Measurements from ENCODE around the gene ADGRD1.

ADGRD1 gene

GRCh38 chr12:131135786-131136538 lies 182.3 kb downstream of the ADGRD1 start:
- DNase-seq (ENCODE audit: low read depth in 2 of 2): no peak

- DNase-seq (ENCODE audit: low read depth in 2 of 2): no peak
Observed at GRCh38 chr12:131136539-131136872, 182.8 kb downstream of the ADGRD1 start.

DNA sequence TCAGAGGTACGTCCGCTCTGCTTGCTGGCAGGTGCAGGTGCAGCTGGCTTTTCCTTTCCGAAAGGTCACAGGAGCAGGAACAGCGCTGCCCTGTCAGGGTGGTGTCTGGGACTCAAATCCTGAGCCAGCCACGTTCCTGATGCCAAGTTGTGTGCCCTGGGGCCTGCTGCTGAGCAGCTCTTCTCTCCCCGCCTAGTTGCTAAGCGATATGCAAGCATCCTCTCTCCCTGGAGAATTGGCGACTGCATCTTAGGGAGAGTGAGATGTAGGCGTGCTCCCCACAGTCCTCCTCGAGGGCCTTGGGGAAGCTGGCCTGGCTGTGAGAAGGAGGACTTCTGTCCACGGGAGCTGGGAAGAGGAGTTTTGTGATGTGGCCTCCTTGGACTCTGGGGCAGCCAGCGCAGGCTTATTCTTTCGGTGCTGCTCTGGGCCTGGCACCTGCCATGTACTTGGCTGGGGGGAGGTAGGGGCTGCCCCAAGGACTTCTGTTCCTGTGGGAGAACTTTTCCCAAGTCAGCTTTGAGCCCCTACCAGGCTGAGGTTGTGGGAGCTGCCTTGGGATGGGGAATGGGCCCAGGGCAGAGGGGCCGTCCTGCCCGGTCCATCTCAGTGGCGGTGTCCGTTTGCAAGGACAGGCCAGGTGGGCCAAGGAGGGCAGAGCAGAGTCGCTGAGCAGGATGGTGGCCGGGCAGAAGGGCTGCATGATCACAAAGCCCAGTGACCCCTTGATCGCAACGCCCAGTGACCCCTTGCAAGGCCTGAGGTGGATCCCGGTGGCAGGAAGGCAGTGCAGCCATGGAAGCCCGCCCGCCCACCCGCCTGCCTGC lies 183.5 kb downstream of the ADGRD1 start:
- DNase-seq (ENCODE audit: low read depth in 2 of 2): no peak

- DNase-seq (ENCODE audit: low read depth in 2 of 2): no peak
Observed at GRCh38 chr12:131137836-131138637, 184.3 kb downstream of the ADGRD1 start.

DNA sequence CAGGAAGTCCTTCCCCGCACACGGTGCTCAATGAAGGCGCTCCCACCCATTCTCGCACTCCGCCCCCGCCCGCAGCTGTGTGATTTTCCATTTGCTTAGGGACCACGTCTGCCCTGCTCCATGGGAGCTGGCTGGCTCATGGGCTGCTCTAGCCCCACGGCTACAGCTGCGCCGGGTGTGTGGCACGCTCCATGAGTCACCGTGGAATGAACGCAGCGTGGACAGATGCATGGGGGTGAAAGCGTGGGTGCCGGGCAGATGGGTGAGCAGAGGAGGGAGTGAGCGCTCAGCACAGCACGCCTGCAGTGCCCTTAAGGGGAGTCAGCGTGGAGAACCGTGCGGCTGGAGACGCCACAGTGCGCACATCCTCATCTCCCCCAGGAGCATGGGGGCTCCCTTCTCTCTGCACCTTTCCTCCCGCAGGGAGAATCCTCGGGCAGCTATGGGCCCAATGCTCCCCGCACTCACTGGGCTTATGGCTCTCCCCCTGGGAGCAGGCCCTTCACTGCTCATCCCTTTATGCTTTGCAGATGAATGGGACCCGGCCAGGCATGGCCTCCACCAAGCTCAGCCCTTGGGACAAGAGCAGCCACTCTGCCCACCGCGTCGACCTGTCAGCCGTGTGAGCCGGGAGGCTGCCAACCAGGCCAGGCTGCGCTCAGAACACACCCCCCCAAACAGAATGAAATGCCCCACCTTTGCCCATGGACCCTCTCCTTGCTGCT lies 185.1 kb downstream of the ADGRD1 start:
- DNase-seq (ENCODE audit: low read depth in 2 of 2): no peak

DNA sequence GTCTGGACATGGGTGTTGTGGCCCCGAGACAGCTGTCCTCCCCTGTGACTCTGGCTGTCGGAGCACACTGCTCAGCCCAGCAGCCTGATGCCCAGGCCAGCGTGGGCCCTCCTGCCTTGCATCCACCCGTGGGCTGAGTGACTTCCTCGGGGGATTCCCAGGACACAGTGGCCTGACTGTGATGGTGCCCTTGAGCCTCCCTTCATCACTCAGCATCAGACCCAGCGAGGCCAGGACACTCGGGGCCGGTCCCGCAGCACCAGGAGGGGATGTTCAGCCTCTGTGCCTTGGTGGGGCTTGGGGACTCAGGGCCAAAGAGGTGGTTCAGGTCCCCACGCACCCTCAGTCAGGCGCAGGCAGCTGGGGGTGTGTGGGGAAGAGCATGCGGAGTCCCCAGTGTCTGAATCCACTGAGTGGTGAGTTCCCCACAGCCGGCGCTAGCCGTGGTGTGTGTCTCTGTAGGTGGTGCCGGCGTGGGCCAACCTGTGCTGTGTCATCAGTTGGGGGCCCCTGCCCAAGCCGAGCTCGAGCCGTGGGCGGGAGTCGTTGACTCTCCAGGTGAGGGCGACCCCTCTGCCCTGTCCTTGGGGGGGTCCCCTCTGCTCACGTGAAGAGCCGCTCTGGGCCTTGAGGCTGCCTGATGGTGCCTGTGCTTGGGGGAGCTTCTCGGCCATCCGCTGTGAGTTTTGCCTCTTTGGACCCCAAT lies 185.8 kb downstream of the ADGRD1 start:
- DNase-seq (ENCODE audit: low read depth in 2 of 2): no peak

- no peak for DNase-seq (ENCODE audit: low read depth in 2 of 2)
Observed at GRCh38 chr12:131140069-131140435, 186.3 kb downstream of the ADGRD1 start.

- no peak for DNase-seq (ENCODE audit: low read depth in 2 of 2)
Observed at GRCh38 chr12:131140697-131141096, 187.0 kb downstream of the ADGRD1 start.

DNA sequence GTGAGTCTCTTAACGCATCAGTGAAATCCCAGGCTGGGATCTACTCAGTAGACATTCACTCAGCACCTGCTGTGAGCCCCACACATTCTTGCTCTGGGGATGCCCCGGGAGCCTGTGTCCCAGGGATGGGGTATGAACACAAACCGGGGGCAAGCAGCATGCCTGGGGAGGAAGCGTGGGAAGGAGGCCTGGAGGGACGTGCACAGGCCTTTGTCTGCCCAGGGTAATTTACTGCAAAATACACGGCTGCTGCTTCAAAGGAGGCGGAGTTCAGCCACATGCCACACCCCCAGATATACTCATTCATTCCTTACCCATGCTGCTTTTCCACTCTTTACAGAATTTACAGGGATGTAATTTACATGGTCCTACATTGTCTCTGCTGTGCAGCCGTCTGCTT lies 187.8 kb downstream of the ADGRD1 start:
- no peak for DNase-seq (ENCODE audit: low read depth in 2 of 2)

DNA sequence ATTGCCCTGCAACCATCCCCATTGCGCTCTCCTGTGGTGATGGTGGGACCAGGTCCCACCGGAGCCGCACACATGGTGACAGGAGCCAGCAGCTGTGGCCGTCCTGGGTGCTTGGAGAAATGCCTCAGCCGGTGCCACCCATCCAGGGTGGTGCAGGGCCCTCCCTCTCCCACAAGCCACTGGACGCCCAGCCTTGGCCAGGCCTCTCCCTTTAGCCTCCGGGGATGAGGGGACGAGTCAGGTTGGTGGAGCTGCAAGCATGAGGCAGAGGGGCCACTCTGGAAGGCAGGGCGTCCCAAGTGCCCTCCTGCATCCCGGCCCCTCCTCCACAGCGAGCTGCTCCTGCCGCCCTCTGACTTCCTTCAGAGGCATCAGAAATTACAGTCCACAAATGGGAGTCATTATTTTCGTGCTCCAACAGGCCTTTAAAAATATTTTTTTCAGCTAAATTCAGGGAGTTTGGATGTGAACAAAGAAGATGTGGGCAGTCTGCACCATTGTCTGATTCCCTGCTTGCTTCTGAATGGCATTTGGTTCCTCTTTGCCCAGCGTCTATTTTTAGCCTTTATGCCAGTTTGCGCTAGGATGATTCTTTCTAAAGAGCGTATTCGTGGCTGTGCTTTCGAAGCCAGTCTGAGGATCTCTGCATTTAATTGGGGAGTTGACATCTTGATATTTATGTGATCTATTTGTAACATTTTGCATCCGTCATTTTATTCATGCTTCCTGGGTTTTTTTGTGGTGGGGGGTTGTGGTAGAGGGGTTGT lies 189.4 kb downstream of the ADGRD1 start:
- no peak for DNase-seq (ENCODE audit: low read depth in 2 of 2)

DNA sequence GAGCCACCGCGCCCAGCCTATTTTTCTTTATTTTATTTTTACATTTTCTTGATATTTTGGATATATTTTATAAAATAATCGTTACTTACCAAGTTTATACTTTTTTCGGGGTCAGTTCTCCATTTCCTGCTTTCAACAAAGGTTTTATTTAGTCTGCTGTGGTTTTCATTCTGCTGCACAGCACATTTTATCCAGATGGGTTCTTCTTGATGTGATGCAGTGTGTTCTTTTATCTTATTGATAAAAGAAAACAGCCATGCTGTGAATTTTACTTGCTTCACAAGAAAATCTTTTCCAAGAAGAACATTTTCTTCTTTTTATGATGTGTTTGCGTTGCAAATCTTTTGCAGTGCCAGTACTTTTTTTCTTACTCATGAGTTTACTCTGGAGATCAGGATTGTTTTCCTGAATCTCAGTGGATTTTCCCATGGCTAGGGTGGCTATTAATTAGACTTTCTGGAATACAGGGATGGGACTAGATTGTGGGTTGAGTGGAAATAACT lies 192.5 kb downstream of the ADGRD1 start:
- DNase-seq (ENCODE audit: low read depth in 2 of 2): no peak

DNA sequence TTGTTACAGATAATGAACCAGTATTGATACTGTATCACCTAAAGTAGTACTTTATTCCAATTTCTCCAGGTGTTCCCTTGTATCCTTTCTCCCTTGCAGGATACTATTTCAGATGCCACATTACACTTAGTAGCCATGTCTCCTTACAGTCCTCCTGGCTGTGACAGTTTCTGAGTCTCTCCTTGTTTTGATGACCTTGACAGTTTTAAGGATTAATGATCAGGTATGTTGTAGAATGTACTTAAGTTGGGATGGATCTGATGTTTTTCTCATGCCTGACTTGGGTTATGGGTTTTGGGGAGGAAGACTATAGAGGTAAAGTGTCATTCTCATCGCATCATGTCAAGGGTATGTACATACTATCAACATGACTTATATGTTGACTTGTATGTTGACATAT lies 193.6 kb downstream of the ADGRD1 start:
- no peak for DNase-seq (ENCODE audit: low read depth in 2 of 2)

GRCh38 chr12:131147894-131148293 lies 194.2 kb downstream of the ADGRD1 start:
- no peak for DNase-seq (ENCODE audit: low read depth in 2 of 2)

- DNase-seq (ENCODE audit: low read depth in 2 of 2): no peak
Observed at GRCh38 chr12:131151558-131152345, 198.0 kb downstream of the ADGRD1 start.

- DNase-seq (ENCODE audit: low read depth in 2 of 2): no peak
Observed at GRCh38 chr12:131152587-131152986, 198.9 kb downstream of the ADGRD1 start.

- DNase-seq (ENCODE audit: low read depth in 2 of 2): no peak
Observed at GRCh38 chr12:131153016-131153415, 199.3 kb downstream of the ADGRD1 start.

- no peak for DNase-seq (ENCODE audit: low read depth in 2 of 2)
Observed at GRCh38 chr12:131153956-131154355, 200.2 kb downstream of the ADGRD1 start.

DNA sequence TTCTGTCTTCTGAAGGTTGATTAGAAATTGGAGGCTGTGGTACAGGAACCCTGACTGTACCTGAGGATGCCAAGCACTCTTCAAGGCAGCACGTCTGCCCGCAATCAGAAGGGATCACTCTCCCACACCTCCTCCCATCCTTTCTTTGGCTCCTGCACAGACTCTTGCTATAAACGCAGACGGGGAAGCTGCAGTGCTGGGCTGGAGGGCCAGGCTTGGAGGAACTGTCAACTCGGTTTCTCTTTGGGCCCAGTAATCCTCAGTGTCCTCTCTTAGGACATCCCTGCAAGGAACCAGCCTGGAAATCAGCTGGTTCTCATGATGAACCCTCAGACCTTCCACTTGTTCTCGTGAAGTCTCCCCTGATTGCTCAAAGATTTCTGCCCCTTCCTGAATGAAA lies 201.4 kb downstream of the ADGRD1 start:
- no peak for DNase-seq (ENCODE audit: low read depth in 2 of 2)

DNA sequence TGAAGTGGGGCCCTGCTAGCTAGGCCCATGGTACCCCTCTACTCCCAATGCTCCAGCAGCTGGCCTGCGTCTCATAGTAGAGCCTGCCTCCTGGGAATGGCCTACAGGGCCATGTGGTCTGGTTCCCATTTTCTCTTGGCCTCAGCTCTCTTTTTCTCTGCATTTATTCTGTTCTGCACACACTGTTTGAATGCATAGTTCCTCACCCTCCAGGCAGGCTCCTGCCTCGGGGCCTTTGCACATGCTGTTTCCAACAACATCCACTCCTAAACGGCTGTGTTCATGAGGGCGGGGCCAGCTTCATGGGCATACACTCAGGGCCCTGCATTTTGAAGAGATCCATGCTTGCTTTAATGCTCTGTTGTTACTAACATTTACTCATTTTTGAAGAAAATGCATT lies 204.0 kb downstream of the ADGRD1 start:
- no peak for DNase-seq (ENCODE audit: low read depth in 2 of 2)

All from activated CD8-positive, alpha-beta memory T cell treated with anti-CD3 and anti-CD28 coated beads for 4 hours (primary cell).